NCI-H1436 treated with DMSO at 0.1 percent for 48 hours (cell line): Measurements from ENCODE around the gene CAPS.
A peak's percentile ranks its signal among the peaks of the same experiment; 100 is the strongest.

ENCODE experiments used
- DNase-seq: peaks from one replicate; lab custom pipeline; 2025; lab: John Stamatoyannopoulos, UW

Gene CAPS

GRCh38 chr19:5934774-5935472 lies 20.9 kb downstream of the CAPS start:
- DNase-seq = no peak

- no peak for DNase-seq
These were observed 21.6 kb downstream of the CAPS start for GRCh38 chr19:5935473-5936291.

GRCh38 chr19:5936292-5936592 lies 22.2 kb downstream of the CAPS start:
- no peak for DNase-seq

GRCh38 chr19:5937550-5937949 lies 23.5 kb downstream of the CAPS start:
- DNase-seq = no peak

GRCh38 chr19:5940260-5941208 lies 26.5 kb downstream of the CAPS start:
- DNase-seq = no peak

GRCh38 chr19:5941673-5942072 lies 27.6 kb downstream of the CAPS start:
- no peak for DNase-seq

DNA sequence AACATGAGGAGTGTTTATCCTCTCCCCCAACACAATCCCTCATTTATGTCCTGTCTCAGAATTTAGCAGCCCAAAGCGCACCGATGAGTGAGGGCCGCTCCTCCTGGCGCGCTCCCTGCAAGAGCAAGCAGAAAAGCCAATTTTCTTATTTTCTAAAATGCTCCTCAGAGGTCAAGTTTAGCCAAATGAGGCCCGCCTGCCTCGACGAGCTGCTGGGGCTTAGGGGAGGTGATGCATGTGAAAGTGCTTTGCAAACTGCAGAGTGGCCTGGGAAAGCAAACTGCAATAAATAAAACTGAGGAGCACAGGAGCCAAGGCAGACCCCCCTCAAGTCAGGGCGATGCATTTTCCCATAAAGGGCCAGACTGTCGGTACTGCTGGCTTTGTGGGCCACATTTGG lies 29.0 kb downstream of the CAPS start:
- DNase-seq = no peak

DNA sequence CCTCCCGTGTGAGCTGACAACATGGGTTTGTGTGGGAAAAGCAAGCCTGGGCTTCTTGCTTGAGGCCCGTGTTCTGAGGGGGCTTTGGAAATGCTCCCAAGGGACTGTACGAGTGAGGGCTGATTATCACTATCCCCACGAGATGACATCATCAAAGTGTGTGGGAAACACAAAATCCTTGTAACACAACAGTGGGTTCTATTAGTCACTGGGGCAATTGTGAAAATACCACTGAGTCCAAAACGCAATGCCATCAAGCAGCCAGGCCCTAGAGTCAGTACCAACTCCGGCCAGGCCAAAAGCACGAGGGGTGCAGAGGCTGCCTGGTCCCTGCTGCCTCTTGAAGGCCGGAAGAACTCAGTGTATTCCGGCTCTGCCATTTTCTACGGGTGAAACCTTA lies 29.6 kb downstream of the CAPS start:
- DNase-seq = no peak

- DNase-seq = no peak
These were observed 33.4 kb downstream of the CAPS start for GRCh38 chr19:5947435-5947834.

DNA sequence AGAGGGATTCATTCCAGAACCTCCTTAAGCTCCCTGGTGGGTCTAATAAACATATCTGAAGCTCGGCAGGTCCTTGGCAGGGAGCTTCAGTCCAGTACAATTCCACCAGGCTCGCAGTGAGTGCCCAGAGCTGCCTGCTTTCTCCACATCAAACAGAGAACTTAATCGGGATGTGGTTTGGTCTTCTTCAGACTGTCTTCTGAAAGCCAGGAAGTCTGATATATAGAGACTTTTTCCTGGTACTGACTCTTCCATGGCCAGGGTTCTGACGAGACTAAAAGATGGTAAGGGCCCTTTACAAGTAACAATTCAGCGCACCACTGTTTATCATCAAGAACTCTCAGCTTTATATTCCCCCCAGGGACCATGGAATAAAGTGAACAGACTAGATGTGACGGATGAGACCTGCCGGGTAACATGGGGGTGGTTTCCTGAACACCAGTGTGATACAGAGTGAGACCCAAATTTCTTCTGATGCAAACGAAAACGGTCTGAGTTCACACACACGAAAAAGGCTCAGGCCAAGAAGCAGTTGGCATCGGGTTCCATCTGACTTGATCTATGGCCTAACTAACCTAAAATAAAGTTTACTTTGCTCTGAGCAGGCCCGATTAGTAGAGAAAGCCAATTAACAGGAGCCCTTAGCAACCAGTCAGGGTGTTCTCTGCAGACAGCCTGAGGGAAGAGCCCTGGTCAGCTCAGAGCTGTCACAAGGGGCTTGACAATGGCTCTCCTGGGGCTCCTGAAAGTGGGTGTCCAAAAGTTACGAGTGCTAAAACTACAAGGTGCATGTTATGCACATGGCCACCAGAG lies 34.9 kb downstream of the CAPS start:
- DNase-seq = no peak

GRCh38 chr19:5949792-5950305 lies 35.8 kb downstream of the CAPS start:
- peak; percentile 73 for DNase-seq

DNA sequence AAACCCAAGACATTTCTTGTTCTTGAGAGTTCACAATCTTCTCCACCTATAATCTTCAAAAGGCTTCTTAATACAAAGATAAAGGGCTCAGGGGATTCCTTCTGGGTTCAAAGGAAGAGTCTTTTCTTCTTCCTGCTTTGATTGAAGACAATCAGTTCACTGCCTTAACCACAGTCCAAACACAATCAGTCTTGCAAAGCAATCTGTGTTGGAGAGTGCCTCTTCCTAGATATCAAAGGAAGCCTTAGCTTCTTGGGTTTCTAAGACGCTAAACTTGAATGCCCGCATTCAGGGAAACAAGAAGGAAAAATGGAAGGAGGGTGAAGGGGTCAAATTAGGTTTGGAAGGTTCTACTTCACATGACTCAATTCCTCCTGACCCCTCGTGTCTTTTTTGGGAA lies 36.7 kb downstream of the CAPS start:
- no peak for DNase-seq

DNA sequence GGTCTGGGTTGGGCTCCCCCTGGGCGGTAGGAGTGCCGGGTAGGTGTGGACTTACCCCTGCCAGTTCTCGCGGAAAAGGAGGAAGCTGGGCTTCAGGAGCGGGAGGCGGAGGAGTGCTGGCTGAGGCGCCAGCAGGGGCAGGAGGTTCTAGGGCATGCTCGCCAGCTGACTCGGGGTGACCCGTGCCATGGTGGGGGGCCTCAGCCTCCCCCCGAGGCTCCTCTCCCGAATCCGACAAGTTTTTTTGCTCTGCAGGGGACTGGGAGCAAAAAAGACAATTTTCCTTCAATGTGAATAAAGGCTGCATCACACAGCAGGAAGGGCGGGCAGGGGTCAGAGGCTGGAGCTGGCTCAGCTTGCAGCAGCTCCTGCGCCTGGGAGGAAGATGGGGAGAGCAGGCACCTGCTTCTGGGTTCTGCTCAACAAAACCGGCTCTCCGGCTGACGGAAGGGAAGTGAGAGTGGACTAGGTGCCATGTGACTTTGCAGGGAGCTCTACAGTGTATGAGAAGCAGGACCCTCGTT lies 37.3 kb downstream of the CAPS start:
- DNase-seq = no peak

DNA sequence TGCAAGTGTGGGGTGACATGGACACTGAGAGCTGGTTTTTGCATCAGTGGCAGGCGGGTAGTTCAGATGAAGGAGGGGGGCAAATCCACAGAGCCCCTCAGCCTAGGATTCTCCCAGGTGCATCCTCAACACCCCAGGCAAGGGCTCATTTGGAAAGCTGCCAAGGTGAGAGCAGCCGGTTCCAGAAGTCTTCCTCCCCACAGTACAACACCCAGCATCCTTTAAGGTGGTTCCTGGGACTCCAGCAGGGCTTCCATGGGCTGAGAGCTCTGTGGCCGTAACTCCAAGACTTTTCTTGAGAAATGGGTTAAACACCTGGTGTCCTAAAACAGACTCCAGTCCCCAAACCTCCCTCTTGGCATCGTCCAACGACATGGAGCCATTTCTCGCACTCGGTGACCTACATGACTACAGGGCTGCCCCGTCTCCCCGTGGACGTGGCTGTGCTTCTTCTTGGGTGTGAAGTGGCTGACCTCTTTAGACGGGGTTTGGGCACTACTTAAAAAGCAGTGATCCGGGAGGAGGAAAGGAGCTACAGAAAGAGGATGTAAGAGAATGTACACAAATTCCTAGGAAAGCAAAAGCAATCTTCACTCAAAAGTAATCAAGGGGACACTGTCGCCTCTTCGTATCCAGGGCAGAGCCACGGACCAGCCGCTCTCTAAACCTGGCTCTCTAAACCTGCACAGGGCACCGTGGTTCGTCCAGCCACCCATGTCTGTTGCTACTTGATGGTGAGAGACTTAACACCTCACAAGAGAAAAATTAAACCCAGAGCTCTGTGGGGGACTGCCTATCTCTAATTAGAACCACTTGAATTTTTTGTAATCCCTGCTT lies 38.4 kb downstream of the CAPS start:
- DNase-seq = no peak

DNA sequence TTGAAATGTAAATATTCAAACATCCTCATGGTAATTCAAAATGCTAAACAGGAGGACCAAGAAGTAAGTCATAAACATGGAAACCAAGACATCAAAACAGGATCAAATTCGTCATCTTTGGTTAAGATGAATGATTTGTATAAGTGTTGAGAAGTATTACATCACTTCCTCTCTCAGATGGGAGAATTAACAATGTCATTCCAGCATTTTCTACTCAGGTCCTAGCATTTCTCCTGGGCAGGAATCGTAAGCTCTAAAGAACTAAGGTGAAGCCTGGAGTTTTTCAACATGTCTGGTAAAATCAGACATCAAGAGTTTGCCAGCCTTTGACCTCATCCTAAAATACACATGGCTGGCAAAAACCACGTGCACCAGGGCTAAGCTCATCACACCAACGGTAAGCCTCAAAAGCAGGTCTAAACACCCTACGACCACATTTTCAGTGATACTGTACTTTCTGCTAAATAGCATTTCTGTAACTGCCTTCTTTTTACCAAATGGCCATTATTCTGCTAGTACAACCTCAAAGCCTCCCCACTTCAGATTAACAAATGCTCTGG lies 39.1 kb downstream of the CAPS start:
- no peak for DNase-seq

GRCh38 chr19:5953680-5954213 lies 39.7 kb downstream of the CAPS start:
- no peak for DNase-seq

DNA sequence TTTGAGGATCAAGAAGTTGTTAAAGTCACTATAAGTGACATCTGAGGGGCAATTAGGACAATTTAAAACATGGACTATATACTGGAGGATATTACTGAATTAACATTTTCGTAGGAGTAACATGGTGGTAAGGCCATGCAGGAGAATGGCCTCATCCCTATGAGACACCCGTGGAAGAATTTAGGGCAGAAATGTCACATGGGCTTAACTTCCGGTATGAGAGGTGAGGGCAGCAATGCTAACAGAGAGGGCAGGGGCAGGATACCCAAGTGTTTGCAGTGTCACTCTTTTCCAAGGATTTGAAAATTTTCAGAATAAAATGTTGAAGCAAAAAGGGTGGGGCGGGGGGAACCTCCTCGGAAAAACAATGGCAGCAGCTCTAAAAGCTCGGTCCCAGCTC lies 40.2 kb downstream of the CAPS start:
- no peak for DNase-seq

DNA sequence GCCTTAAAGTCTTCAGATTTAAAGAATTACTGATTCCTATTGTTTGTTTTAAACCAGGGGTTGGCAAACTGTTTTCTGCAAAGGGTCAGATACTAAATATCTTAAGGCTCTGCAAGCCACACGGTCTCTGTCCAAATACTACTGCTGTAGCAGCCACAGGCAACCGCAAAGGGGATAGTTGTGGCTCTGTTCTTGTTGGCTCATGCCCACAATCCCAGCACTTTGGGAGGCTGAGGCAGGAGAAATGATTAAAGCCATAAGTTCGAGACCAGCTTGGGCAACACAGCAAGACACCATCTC lies 41.5 kb downstream of the CAPS start:
- DNase-seq = no peak

- no peak for DNase-seq
These were observed 42.3 kb downstream of the CAPS start for GRCh38 chr19:5956323-5956722.

DNA sequence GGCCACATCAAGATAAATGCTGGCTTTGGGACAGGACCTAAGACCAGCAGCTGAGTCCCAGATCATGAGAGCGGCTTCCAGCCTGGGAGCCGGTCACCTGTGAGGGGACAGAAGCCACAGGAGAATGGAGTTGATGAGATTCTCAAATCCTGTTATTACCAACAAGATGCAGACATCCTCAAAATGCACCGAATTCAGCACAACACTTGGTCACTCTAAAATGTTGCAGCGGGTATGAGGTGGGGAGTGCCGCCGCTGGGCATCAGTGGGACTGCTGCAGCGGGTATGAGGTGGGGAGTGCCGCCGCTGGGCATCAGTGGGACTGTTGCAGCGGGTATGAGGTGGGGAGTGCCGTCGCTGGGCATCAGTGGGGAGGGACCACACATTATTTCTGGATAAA lies 42.7 kb downstream of the CAPS start:
- no peak for DNase-seq
